Peyer's patch (tissue), 4 donors: Measurements from ENCODE around the gene PSMD2.

Experiments
- POLR2A ChIP-seq, 2 donors: fragments of 450-650 bp; IDR thresholded peaks; one replicate each; pipeline ENCODE4 v1.5.1; 2017; ENCODE audit warnings: antibody characterized with exemption in 2 of 2, mild to moderate bottlenecking in 2 of 2, moderate library complexity in 2 of 2
- TF ChIP-seq, protein P1 (sequence below), 6 experiments: fragments of 450-650 bp in 4 of 6; fragments of 200-600 bp in 2 of 6; sonication (generic) in 1 of 6; IDR thresholded peaks; one replicate each; pipeline ENCODE4 v1.5.1; 2017 to 2019; ENCODE audit warnings: antibody characterized with exemption in 6 of 6, mild to moderate bottlenecking in 3 of 6, moderate library complexity in 1 of 6

DNA sequence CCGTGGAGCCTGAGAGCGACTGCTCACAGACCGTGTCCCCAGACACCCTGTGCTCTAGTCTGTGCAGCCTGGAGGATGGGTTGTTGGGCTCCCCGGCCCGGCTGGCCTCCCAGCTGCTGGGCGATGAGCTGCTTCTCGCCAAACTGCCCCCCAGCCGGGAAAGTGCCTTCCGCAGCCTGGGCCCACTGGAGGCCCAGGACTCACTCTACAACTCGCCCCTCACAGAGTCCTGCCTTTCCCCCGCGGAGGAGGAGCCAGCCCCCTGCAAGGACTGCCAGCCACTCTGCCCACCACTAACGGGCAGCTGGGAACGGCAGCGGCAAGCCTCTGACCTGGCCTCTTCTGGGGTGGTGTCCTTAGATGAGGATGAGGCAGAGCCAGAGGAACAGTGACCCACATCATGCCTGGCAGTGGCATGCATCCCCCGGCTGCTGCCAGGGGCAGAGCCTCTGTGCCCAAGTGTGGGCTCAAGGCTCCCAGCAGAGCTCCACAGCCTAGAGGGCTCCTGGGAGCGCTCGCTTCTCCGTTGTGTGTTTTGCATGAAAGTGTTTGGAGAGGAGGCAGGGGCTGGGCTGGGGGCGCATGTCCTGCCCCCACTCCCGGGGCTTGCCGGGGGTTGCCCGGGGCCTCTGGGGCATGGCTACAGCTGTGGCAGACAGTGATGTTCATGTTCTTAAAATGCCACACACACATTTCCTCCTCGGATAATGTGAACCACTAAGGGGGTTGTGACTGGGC lies 45.7 kb downstream of the PSMD2 start:
- TF ChIP-seq, protein P1, sequence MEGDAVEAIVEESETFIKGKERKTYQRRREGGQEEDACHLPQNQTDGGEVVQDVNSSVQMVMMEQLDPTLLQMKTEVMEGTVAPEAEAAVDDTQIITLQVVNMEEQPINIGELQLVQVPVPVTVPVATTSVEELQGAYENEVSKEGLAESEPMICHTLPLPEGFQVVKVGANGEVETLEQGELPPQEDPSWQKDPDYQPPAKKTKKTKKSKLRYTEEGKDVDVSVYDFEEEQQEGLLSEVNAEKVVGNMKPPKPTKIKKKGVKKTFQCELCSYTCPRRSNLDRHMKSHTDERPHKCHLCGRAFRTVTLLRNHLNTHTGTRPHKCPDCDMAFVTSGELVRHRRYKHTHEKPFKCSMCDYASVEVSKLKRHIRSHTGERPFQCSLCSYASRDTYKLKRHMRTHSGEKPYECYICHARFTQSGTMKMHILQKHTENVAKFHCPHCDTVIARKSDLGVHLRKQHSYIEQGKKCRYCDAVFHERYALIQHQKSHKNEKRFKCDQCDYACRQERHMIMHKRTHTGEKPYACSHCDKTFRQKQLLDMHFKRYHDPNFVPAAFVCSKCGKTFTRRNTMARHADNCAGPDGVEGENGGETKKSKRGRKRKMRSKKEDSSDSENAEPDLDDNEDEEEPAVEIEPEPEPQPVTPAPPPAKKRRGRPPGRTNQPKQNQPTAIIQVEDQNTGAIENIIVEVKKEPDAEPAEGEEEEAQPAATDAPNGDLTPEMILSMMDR (IDR thresholded peaks at IDR 0.05): no peak
- no peak for TF ChIP-seq POLR2A (IDR thresholded peaks at IDR 0.05)
